HEK293 (cell line): Measurements from ENCODE around the gene CTNNBL1.

Experiments
- CTCF ChIA-PET: fragments of 350-600 bp; formaldehyde crosslinking; extraction: SDS; loops from one replicate; lab custom pipeline; 2021; ENCODE audit warnings: antibody characterized with exemption; lab: Yijun Ruan, JAX
- POLR2A ChIA-PET: fragments of 300-600 bp; formaldehyde crosslinking; extraction: SDS; loops from one replicate; lab custom pipeline; 2020; ENCODE audit warnings: antibody characterized with exemption, inconsistent platforms; lab: Yijun Ruan, JAX
- H3K27ac ChIP-seq: fragments of 200-500 bp; sonication (Bioruptor generic); 2 replicates; pipeline ENCODE4 v1.5.1; 2014; ENCODE audit warnings: low read depth, low read length, control low read depth, inconsistent platforms; ENCODE audit errors: extremely low read depth
- H3K36me3 ChIP-seq, 2 experiments: fragments of 200-500 bp in 1 of 2; sonication (Bioruptor generic) in 1 of 2; 1 replicate in 1 of 2; 2 replicates in 1 of 2; pipeline ENCODE4 v1.5.1; 2014 to 2017; ENCODE audit warnings: inconsistent platforms in 2 of 2, low read length in 2 of 2; ENCODE audit not compliant: control insufficient read depth in 2 of 2, insufficient read depth in 1 of 2
- H3K4me1 ChIP-seq: fragments of 200-500 bp; sonication (Bioruptor generic); 2 replicates; pipeline ENCODE4 v1.5.1; 2014; ENCODE audit warnings: mild to moderate bottlenecking, low read length, inconsistent platforms; ENCODE audit not compliant: control insufficient read depth, insufficient read depth
- H3K4me3 ChIP-seq: 2 replicates; pipeline ENCODE4 v1.5.1; 2011; ENCODE audit warnings: low read depth, mild to moderate bottlenecking, control low read depth, low read length, moderate library complexity
- H3K9me3 ChIP-seq: fragments of 200-500 bp; sonication (Bioruptor generic); 2 replicates; pipeline ENCODE4 v1.5.1; 2014; ENCODE audit warnings: low read depth, low read length, inconsistent platforms; ENCODE audit not compliant: control insufficient read depth, insufficient read depth
- BCL6B ChIP-seq: fragments of 450-650 bp; formaldehyde crosslinking; IDR thresholded peaks from 2 replicates; pipeline ENCODE4 v1.5.1; 2017; ENCODE audit warnings: missing biosample characterization, missing genetic modification characterization
- ZNF138 ChIP-seq: fragments of 450-650 bp; formaldehyde crosslinking; IDR thresholded peaks from 2 replicates; pipeline ENCODE4 v1.5.1; 2016; ENCODE audit warnings: missing biosample characterization, missing genetic modification characterization, borderline replicate concordance
- ZNF19 ChIP-seq: fragments of 450-650 bp; formaldehyde crosslinking; IDR thresholded peaks from 2 replicates; pipeline ENCODE4; 2016; ENCODE audit warnings: missing biosample characterization, missing genetic modification characterization, low read depth
- ZNF280C ChIP-seq: fragments of 450-650 bp; formaldehyde crosslinking; IDR thresholded peaks from 2 replicates; pipeline ENCODE4 v1.5.1; 2016; ENCODE audit warnings: missing biosample characterization, missing genetic modification characterization
- ZNF354C ChIP-seq: fragments of 450-650 bp; formaldehyde crosslinking; IDR thresholded peaks from 2 replicates; pipeline ENCODE4 v1.5.1; 2016; ENCODE audit warnings: missing biosample characterization, missing genetic modification characterization, low read depth, borderline replicate concordance
- ZNF518A ChIP-seq: fragments of 450-650 bp; formaldehyde crosslinking; conservative IDR thresholded peaks from 2 replicates; pipeline ENCODE4 v1.5.1; 2016; ENCODE audit warnings: low read depth, missing biosample characterization, missing genetic modification characterization

The CTNNBL1 gene

GRCh38 chr20:37804584-37805566, 111.0 kb downstream of the CTNNBL1 start:
- ChIA-PET CTCF (no interaction called here), POLR2A (interaction anchor here (0.9 kb wide), 1 partner anchor 626 kb away, joined by 4 read pairs; no protein-coding TSS in a partner anchor)
- H3K4me1 ChIP-seq, result no peaks in the 10 kb centered on the region
- no peaks in the 10 kb centered on the region for H3K9me3 ChIP-seq
- TF ChIP-seq BCL6B (tag by site-specific recombination) (no peak), ZNF354C (tag by site-specific recombination) (no peak), ZNF518A (tag by site-specific recombination) (no peak), ZNF280C (no peak)
- peaks cover 0 to 49% of the 10 kb centered on the region in 2 experiments; a peak in 1 of 3 replicates for H3K36me3 ChIP-seq
- H3K4me3 ChIP-seq, result no peak overlapping the region
- no peak overlapping the region for H3K27ac ChIP-seq

GRCh38 chr20:37807471-37808232, 113.8 kb downstream of the CTNNBL1 start:
- TF ChIP-seq ZNF19 (tag by site-specific recombination), result no peak
- TF ChIP-seq ZNF138 (tag by site-specific recombination), result no peak
- Histone ChIP-seq H3K27ac (no peak overlapping the region), H3K4me3 (no peak overlapping the region), H3K9me3 (no peaks in the 10 kb centered on the region), H3K36me3 (peaks cover 0 to 51% of the 10 kb centered on the region in 2 experiments; a peak in 1 of 3 replicates), H3K4me1 (no peaks in the 10 kb centered on the region)
- ChIA-PET CTCF (interaction anchor here (0.6 kb wide), 1 partner anchor 269 kb away, joined by 4 read pairs; no protein-coding TSS in a partner anchor), POLR2A (no interaction called here)
